B cell (primary cell): ENCODE measurements around the gene OR6B3. TPM values are rescaled to one million over a fixed set of nuclear protein-coding genes. Genes with fewer than 3 reads are reported as not detected.

Experiments used
- ATAC-seq: fragments of 200-7000 bp; cut with Tn5 transposase; one replicate; pipeline ENCODE4 v1.10.0; 2021; ENCODE audit warnings: low read depth, mild to moderate bottlenecking, moderate number of reproducible peaks, moderate library complexity
- CTCF ChIA-PET: fragments of 350-600 bp; sonication (Branson Sonifier 250); formaldehyde crosslinking; loops from one replicate; lab custom pipeline; 2021; ENCODE audit warnings: antibody characterized with exemption, inconsistent platforms; lab: Charles Lee
- POLR2A ChIA-PET: fragments of 350-600 bp; sonication (Branson Sonifier 250); formaldehyde crosslinking; loops from one replicate; lab custom pipeline; 2021; ENCODE audit warnings: antibody characterized with exemption; lab: Charles Lee
- DNase-seq: peaks from one replicate; pipeline ENCODE4 v3.0.0; 2013
- H2AFZ ChIP-seq: 2 replicates; pipeline ENCODE4 v1.6.1; 2012; ENCODE audit warnings: mild to moderate bottlenecking, low read depth, low read length; ENCODE audit not compliant: insufficient read depth, poor library complexity, severe bottlenecking
- H3K27ac ChIP-seq, 2 donors: 1 replicate in 1 of 2; 2 replicates in 1 of 2; pipeline ENCODE4 v1.5.1; 2012 to 2013; ENCODE audit warnings: low read length in 2 of 2, mild to moderate bottlenecking in 2 of 2, moderate library complexity in 1 of 2
- H3K27me3 ChIP-seq, 4 experiments: fragments of 200-600 bp in 1 of 4; sonication (generic) in 1 of 4; replicated peaks in 1 of 4; 1 replicate in 2 of 4; 2 replicates in 2 of 4; pipeline versions ENCODE4 v1.6.1 to v1.7.0; 2013 to 2016; ENCODE audit warnings: low read length in 3 of 4, mild to moderate bottlenecking in 2 of 4, mixed read lengths in 1 of 4, moderate library complexity in 1 of 4; ENCODE audit not compliant: insufficient read depth in 4 of 4, control insufficient read depth in 3 of 4; ENCODE audit errors: control extremely low read depth in 1 of 4
- H3K36me3 ChIP-seq, 2 experiments: replicated peaks in 1 of 2; 1 replicate in 1 of 2; 2 replicates in 1 of 2; pipeline versions ENCODE4 v1.6.1 to v1.7.1; 2013; ENCODE audit warnings: low read length in 1 of 2; ENCODE audit not compliant: insufficient read depth in 2 of 2, control insufficient read depth in 1 of 2; ENCODE audit errors: control extremely low read depth in 1 of 2, extremely low read depth in 1 of 2
- H3K4me1 ChIP-seq, 2 donors: fragments of 200-600 bp in 1 of 2; sonication (generic) in 1 of 2; 1 replicate in 1 of 2; 2 replicates in 1 of 2; pipeline versions ENCODE4 v1.5.1 to v1.6.1; 2013 to 2017; ENCODE audit warnings: low read length in 2 of 2; ENCODE audit not compliant: control insufficient read depth in 2 of 2, insufficient read depth in 2 of 2
- H3K4me2 ChIP-seq: replicated peaks from 2 replicates; pipeline ENCODE3; 2012; ENCODE audit warnings: mild to moderate bottlenecking, low read depth, low read length; ENCODE audit not compliant: poor library complexity, severe bottlenecking
- H3K4me3 ChIP-seq, 5 experiments: fragments of 200-600 bp in 1 of 5; sonication (generic) in 1 of 5; 1 replicate in 3 of 5; 2 replicates in 2 of 5; pipeline versions ENCODE4 v1.5.1 to v1.7.0; 2011 to 2016; ENCODE audit warnings: low read length in 4 of 5, mild to moderate bottlenecking in 4 of 5, low read depth in 2 of 5, control low read depth in 1 of 5, moderate library complexity in 1 of 5; ENCODE audit not compliant: insufficient read depth in 1 of 5; ENCODE audit errors: control extremely low read depth in 1 of 5, extremely low read depth in 1 of 5
- H3K79me2 ChIP-seq: fragments of 200-600 bp; sonication (generic); one replicate; pipeline ENCODE4 v1.6.0; 2016; ENCODE audit warnings: low read length; ENCODE audit not compliant: control insufficient read depth, insufficient read depth
- H3K9ac ChIP-seq: fragments of 200-600 bp; sonication (generic); 2 replicates; pipeline ENCODE4 v1.6.1; 2017; ENCODE audit warnings: mild to moderate bottlenecking, low read length, moderate library complexity
- H3K9me3 ChIP-seq, 3 donors: one replicate each; pipeline versions ENCODE4 v1.6.1 to v1.7.1; 2013; ENCODE audit warnings: low read length in 2 of 3; ENCODE audit not compliant: control insufficient read depth in 2 of 3, insufficient read depth in 1 of 3; ENCODE audit errors: control extremely low read depth in 1 of 3
- H4K20me1 ChIP-seq: 2 replicates; pipeline ENCODE4 v1.6.0; 2012; ENCODE audit warnings: mild to moderate bottlenecking, low read length; ENCODE audit not compliant: insufficient read depth, control insufficient read depth, poor library complexity, severe bottlenecking
- H3K27ac Mint-ChIP-seq: one replicate; pipeline ENCODE4 v1.8.0; 2021; ENCODE audit warnings: mixed read lengths
- H3K27me3 Mint-ChIP-seq: one replicate; pipeline ENCODE4 v1.8.0; 2021; ENCODE audit warnings: mixed read lengths
- H3K4me1 Mint-ChIP-seq: one replicate; pipeline ENCODE4 v1.8.0; 2021; ENCODE audit warnings: mixed read lengths
- H3K4me3 Mint-ChIP-seq: one replicate; pipeline ENCODE4 v1.8.0; 2021; ENCODE audit warnings: mixed read lengths
- H3K9me3 Mint-ChIP-seq: one replicate; pipeline ENCODE4 v1.8.0; 2022; ENCODE audit warnings: mixed read lengths; ENCODE audit not compliant: insufficient read depth
- CTCF ChIP-seq: fragments of 200-600 bp; IDR thresholded peaks from one replicate; pipeline ENCODE4 v1.8.0; 2022; ENCODE audit warnings: antibody characterized with exemption, mild to moderate bottlenecking
- EZH2 ChIP-seq: IDR thresholded peaks from 2 replicates; pipeline ENCODE4 v1.6.1; 2012; ENCODE audit warnings: borderline replicate concordance, low read depth, mild to moderate bottlenecking, moderate library complexity, low read length; ENCODE audit not compliant: insufficient read depth, poor library complexity, severe bottlenecking
- WGBS: methylation state at CpG from one replicate; pipeline ENCODE4 v1.1.5; 2013; ENCODE audit warnings: missing lambda C conversion rate; ENCODE audit not compliant: insufficient coverage; 5-methylcytosine and 5-hydroxymethylcytosine counted together
- intact Hi-C: fragments of 100-400 bp; cut with micrococcal nuclease; formaldehyde crosslinking; loops from one replicate; pipeline ENCODE4 v1.10.0; 2022
- polyA plus RNA-seq: library from polyadenylated mRNA; depleted of rRNA; stranded (reverse); fragments of >200 nt; gene quantifications from 2 replicates; pipeline ENCODE4 v1.2.3, GENCODE V29; 2012
- total RNA-seq, 2 donors: library from RNA; stranded (reverse); fragments of 120-200 nt in 1 of 2; gene quantifications; 1 replicate in 1 of 2; 2 replicates in 1 of 2; pipeline versions ENCODE4 v1.2.3 to v1.2.4, GENCODE V29; 2013 to 2022

OR6B3 gene
- total and polyA plus RNA-seq, 2 donors (not counting 1 experiment from before 2014, with no cell fraction given) = not detected

GRCh38 chr2:240095556-240096523, 42.5 kb upstream of the OR6B3 start:
- WGBS = 17% methylated on average over 43 of the region's 43 CpGs
- Histone ChIP-seq H3K9me3 (peaks cover 0 to 18% (median 0%) of the 10 kb centered on the region in 3 donors), H3K4me2 (no peak overlapping the region), H3K9ac (no peak overlapping the region), H3K27me3 (peaks cover 0 to 38% (median 27%) of the 10 kb centered on the region in 4 experiments), H3K27ac (no peak overlapping the region), H3K36me3 (no peaks in the 10 kb centered on the region), H4K20me1 (no peaks in the 10 kb centered on the region), H2AFZ (no peak overlapping the region), H3K79me2 (no peaks in the 10 kb centered on the region), H3K4me1 (no peaks in the 10 kb centered on the region), H3K4me3 (no peak overlapping the region)
- ATAC-seq (no peak), DNase-seq (no peak)
- no peaks in the 10 kb centered on the region for H3K4me1 Mint-ChIP-seq
- peaks cover 8% of the 10 kb centered on the region for H3K9me3 Mint-ChIP-seq
- no peak overlapping the region for H3K4me3 Mint-ChIP-seq
- no peak for TF ChIP-seq EZH2
- no peak for TF ChIP-seq CTCF
- ChIA-PET CTCF (no interaction called here), POLR2A (interaction anchor here (0.7 kb wide), 1 partner anchor 22 kb away, joined by 4 read pairs; no protein-coding TSS in a partner anchor)
- peaks cover 68% of the 10 kb centered on the region for H3K27me3 Mint-ChIP-seq
- intact Hi-C loops = no loop called here
- H3K27ac Mint-ChIP-seq = no peak overlapping the region

- intact Hi-C loops = no loop called here
- POLR2A ChIA-PET = no interaction called here
- 93% methylated on average over 4 of the region's 5 CpGs for WGBS
These were observed 36.0 kb upstream of the OR6B3 start for GRCh38 chr2:240089306-240089705.

More at GRCh38 chr2:240089306-240089705, 36.0 kb upstream of the OR6B3 start:
- Histone ChIP-seq H3K4me2 (no peak overlapping the region), H4K20me1 (no peaks in the 10 kb centered on the region), H3K4me3 (no peak overlapping the region), H3K79me2 (no peaks in the 10 kb centered on the region), H3K36me3 (no peaks in the 10 kb centered on the region), H3K27ac (no peak overlapping the region), H3K4me1 (no peaks in the 10 kb centered on the region), H2AFZ (no peak overlapping the region), H3K9me3 (peaks cover 2 to 8% (median 6%) of the 10 kb centered on the region in 3 donors), H3K27me3 (peaks cover 0 to 11% (median 2%) of the 10 kb centered on the region in 4 experiments), H3K9ac (no peak overlapping the region)
- Mint-ChIP-seq H3K4me1 (no peaks in the 10 kb centered on the region), H3K27me3 (peaks cover 44% of the 10 kb centered on the region), H3K27ac (no peak overlapping the region), H3K4me3 (no peak overlapping the region), H3K9me3 (peaks cover 11% of the 10 kb centered on the region)
- no peak for TF ChIP-seq EZH2
- TF ChIP-seq CTCF = no peak
- no peak for DNase-seq
- no peak for ATAC-seq
- CTCF ChIA-PET = no interaction called here
